HepG2 (cell line): Measurements from ENCODE around the gene STAT5A. TPM values are rescaled to one million over a fixed set of nuclear protein-coding genes. Genes with fewer than 3 reads are reported as not detected.

ENCODE experiments used
- ARHGAP35 ChIP-seq: sonication (generic); formaldehyde crosslinking; IDR thresholded peaks from 2 replicates; pipeline ENCODE4 v1.9.0; 2022; ENCODE audit warnings: mild to moderate bottlenecking, inconsistent platforms, moderate library complexity, missing genetic modification reagents, borderline replicate concordance
- BCL6 ChIP-seq: IDR thresholded peaks from 2 replicates; pipeline ENCODE4 v1.6.1; 2016; ENCODE audit warnings: missing genetic modification reagents, missing compliant biosample characterization
- BRD4 ChIP-seq: sonication (generic); formaldehyde crosslinking; IDR thresholded peaks from 2 replicates; pipeline ENCODE4 v1.4.0; 2020; ENCODE audit warnings: missing genetic modification reagents
- GABPB1 ChIP-seq: IDR thresholded peaks from 2 replicates; pipeline ENCODE4 v1.6.1; 2016; ENCODE audit warnings: mild to moderate bottlenecking, missing genetic modification reagents, moderate library complexity, missing compliant biosample characterization
- HHEX ChIP-seq: IDR thresholded peaks from 2 replicates; pipeline ENCODE4 v1.6.1; 2016; ENCODE audit warnings: control low read depth
- KLF9 ChIP-seq: IDR thresholded peaks from 2 replicates; pipeline ENCODE4 v1.6.1; 2016; ENCODE audit warnings: low read depth
- MAF1 ChIP-seq: sonication (generic); formaldehyde crosslinking; IDR thresholded peaks from 2 replicates; pipeline ENCODE4 v1.5.0; 2020; ENCODE audit warnings: missing genetic modification reagents, borderline replicate concordance
- NR2F1 ChIP-seq, 2 experiments: fragments of 450-650 bp in 1 of 2; formaldehyde crosslinking in 1 of 2; IDR thresholded peaks; 2 replicates each; pipeline versions ENCODE4 v1.5.0 to v1.6.1; 2016 to 2020; ENCODE audit warnings: mild to moderate bottlenecking in 1 of 2, missing compliant biosample characterization in 1 of 2, missing genetic modification reagents in 1 of 2, moderate library complexity in 1 of 2
- RXRA ChIP-seq: sonication (generic); formaldehyde crosslinking; IDR thresholded peaks from 2 replicates; pipeline ENCODE4 v1.5.1; 2020; ENCODE audit warnings: missing genetic modification reagents
- SP140L ChIP-seq: sonication (generic); formaldehyde crosslinking; IDR thresholded peaks from 2 replicates; pipeline ENCODE4 v1.4.0; 2020; ENCODE audit warnings: missing genetic modification reagents, borderline replicate concordance
- STAG1 ChIP-seq: sonication (generic); formaldehyde crosslinking; IDR thresholded peaks from 2 replicates; pipeline ENCODE4 v1.4.0; 2020; ENCODE audit warnings: missing genetic modification reagents
- TP53 ChIP-seq: sonication (generic); formaldehyde crosslinking; conservative IDR thresholded peaks from 2 replicates; pipeline ENCODE4 v1.4.0; 2020; ENCODE audit warnings: missing genetic modification reagents
- ZC3H13 ChIP-seq: sonication (generic); formaldehyde crosslinking; IDR thresholded peaks from 2 replicates; pipeline ENCODE4 v1.8.1; 2023; ENCODE audit warnings: mild to moderate bottlenecking, missing genetic modification reagents, moderate library complexity
- ZNF850 ChIP-seq: sonication (generic); formaldehyde crosslinking; conservative IDR thresholded peaks from 2 replicates; pipeline ENCODE4 v1.9.0; 2021; ENCODE audit warnings: mild to moderate bottlenecking, missing genetic modification reagents
- polyA plus RNA-seq, 8 experiments: library from polyadenylated mRNA; depleted of rRNA in 3 of 8; stranded (reverse) in 7 of 8; unstranded in 1 of 8; fragments of >200 nt; fragmentation: Illumina TruSeq in 4 of 8; extraction: Trizol in 4 of 8; gene quantifications; 2 replicates each; pipeline versions ENCODE4 v1.2.1 to v1.2.3, GENCODE V29; 2011 to 2016; ENCODE audit warnings: low read depth in 4 of 8, missing spikeins in 1 of 8, mixed read lengths in 1 of 8; ENCODE audit not compliant: insufficient read depth in 1 of 8
- total RNA-seq, 5 experiments: library from RNA; depleted of rRNA; stranded (reverse); fragments of >200 nt; fragmentation: Illumina TruSeq; extraction: Trizol; gene quantifications; 2 replicates each; pipeline ENCODE4 v1.2.3, GENCODE V29; 2016; ENCODE audit warnings: low read depth in 1 of 5
- TF ChIP-seq, protein P1 (sequence below): sonication (generic); formaldehyde crosslinking; IDR thresholded peaks from 2 replicates; pipeline ENCODE4 v1.4.0; 2020; ENCODE audit warnings: mild to moderate bottlenecking, low read depth, missing genetic modification reagents
- TF ChIP-seq, protein P2 (sequence below): sonication (generic); formaldehyde crosslinking; IDR thresholded peaks from 2 replicates; pipeline ENCODE4 v1.4.0; 2020; ENCODE audit warnings: missing genetic modification reagents
- TF ChIP-seq, protein P3 (sequence below), 2 experiments: sonication (generic) in 1 of 2; formaldehyde crosslinking in 1 of 2; IDR thresholded peaks; 2 replicates each; pipeline versions ENCODE4 v1.5.1 to v1.6.1; 2011 to 2020; ENCODE audit warnings: borderline replicate concordance in 1 of 2, low read depth in 1 of 2, low read length in 1 of 2, mild to moderate bottlenecking in 1 of 2, missing genetic modification reagents in 1 of 2, moderate library complexity in 1 of 2
- TF ChIP-seq, protein P4 (sequence below): sonication (generic); formaldehyde crosslinking; conservative IDR thresholded peaks from 2 replicates; pipeline ENCODE4 v1.8.1; 2023; ENCODE audit warnings: missing genetic modification reagents
- TF ChIP-seq, protein P5 (sequence below): sonication (generic); formaldehyde crosslinking; IDR thresholded peaks from 2 replicates; pipeline ENCODE4 v1.4.0; 2020; ENCODE audit warnings: missing genetic modification reagents
- TF ChIP-seq, protein P6 (sequence below): sonication (generic); formaldehyde crosslinking; IDR thresholded peaks from 2 replicates; pipeline ENCODE4 v1.5.1; 2020; ENCODE audit warnings: missing genetic modification reagents, mild to moderate bottlenecking, borderline replicate concordance

Gene STAT5A
- total and polyA plus RNA-seq, 2 of the 13 experiments (the other 11 are each of a cell fraction or from before 2014, with no cell fraction given) = 1.4 to 4.1 TPM

DNA sequence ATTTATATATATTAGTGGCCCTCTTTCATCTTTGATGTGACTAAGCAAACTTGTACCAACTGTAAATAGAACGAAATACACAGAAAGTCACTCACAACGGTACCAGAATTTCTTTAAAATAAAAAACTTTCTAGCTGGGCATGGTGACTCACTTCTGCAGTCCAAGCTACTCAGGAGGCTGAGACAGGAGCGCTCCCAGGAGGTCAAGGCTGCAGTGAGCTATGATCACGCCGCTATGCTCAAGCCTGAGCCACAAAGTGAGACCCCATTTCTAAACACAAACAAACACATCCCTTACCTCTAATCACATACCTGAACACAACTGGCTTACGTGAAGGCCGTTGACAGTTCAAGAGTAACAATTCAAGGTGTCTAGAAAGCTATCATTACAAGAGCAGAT is 41.8 kb upstream of the STAT5A start (continued):
- TF ChIP-seq ZC3H13 (CRISPR knock-in tag) = no peak
- TF ChIP-seq SP140L (CRISPR knock-in tag) = no peak
- TF ChIP-seq, protein P1, sequence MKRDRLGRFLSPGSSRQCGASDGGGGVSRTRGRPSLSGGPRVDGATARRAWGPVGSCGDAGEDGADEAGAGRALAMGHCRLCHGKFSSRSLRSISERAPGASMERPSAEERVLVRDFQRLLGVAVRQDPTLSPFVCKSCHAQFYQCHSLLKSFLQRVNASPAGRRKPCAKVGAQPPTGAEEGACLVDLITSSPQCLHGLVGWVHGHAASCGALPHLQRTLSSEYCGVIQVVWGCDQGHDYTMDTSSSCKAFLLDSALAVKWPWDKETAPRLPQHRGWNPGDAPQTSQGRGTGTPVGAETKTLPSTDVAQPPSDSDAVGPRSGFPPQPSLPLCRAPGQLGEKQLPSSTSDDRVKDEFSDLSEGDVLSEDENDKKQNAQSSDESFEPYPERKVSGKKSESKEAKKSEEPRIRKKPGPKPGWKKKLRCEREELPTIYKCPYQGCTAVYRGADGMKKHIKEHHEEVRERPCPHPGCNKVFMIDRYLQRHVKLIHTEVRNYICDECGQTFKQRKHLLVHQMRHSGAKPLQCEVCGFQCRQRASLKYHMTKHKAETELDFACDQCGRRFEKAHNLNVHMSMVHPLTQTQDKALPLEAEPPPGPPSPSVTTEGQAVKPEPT = no peak
- TF ChIP-seq GABPB1 = no peak
- TF ChIP-seq HHEX (CRISPR knock-in tag) = no peak
- TF ChIP-seq ZNF850 (CRISPR knock-in tag) = 0 out of 2 replicates have a peak, but pooled peaks have one; percentile 8
- TF ChIP-seq, protein P2, sequence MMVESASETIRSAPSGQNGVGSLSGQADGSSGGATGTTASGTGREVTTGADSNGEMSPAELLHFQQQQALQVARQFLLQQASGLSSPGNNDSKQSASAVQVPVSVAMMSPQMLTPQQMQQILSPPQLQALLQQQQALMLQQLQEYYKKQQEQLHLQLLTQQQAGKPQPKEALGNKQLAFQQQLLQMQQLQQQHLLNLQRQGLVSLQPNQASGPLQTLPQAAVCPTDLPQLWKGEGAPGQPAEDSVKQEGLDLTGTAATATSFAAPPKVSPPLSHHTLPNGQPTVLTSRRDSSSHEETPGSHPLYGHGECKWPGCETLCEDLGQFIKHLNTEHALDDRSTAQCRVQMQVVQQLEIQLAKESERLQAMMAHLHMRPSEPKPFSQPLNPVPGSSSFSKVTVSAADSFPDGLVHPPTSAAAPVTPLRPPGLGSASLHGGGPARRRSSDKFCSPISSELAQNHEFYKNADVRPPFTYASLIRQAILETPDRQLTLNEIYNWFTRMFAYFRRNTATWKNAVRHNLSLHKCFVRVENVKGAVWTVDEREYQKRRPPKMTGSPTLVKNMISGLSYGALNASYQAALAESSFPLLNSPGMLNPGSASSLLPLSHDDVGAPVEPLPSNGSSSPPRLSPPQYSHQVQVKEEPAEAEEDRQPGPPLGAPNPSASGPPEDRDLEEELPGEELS (CRISPR knock-in tag) = peak; percentile 74
- no peak for TF ChIP-seq BRD4 (CRISPR knock-in tag)
- TF ChIP-seq, protein P3, sequence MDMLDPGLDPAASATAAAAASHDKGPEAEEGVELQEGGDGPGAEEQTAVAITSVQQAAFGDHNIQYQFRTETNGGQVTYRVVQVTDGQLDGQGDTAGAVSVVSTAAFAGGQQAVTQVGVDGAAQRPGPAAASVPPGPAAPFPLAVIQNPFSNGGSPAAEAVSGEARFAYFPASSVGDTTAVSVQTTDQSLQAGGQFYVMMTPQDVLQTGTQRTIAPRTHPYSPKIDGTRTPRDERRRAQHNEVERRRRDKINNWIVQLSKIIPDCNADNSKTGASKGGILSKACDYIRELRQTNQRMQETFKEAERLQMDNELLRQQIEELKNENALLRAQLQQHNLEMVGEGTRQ (IDR thresholded peaks at IDR 0.05; ENCODE audit: low read depth, low read length) = no peak
- TF ChIP-seq, protein P3 (CRISPR knock-in tag; IDR thresholded peaks at IDR 0.05; ENCODE audit: borderline replicate concordance) = no peak
- TF ChIP-seq, protein P4, sequence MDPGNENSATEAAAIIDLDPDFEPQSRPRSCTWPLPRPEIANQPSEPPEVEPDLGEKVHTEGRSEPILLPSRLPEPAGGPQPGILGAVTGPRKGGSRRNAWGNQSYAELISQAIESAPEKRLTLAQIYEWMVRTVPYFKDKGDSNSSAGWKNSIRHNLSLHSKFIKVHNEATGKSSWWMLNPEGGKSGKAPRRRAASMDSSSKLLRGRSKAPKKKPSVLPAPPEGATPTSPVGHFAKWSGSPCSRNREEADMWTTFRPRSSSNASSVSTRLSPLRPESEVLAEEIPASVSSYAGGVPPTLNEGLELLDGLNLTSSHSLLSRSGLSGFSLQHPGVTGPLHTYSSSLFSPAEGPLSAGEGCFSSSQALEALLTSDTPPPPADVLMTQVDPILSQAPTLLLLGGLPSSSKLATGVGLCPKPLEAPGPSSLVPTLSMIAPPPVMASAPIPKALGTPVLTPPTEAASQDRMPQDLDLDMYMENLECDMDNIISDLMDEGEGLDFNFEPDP (CRISPR knock-in tag) = no peak
- TF ChIP-seq MAF1 (CRISPR knock-in tag) = no peak
- TF ChIP-seq NR2F1 (CRISPR knock-in tag; IDR thresholded peaks at IDR 0.05) = peak in 1 of 2 experiments; percentile 79; a peak in 2 of 4 replicates
- TF ChIP-seq RXRA (CRISPR knock-in tag) = peak; percentile 70; the same call in 1 of the 2 replicates
- no peak for TF ChIP-seq TP53 (CRISPR knock-in tag)
- TF ChIP-seq, protein P5, sequence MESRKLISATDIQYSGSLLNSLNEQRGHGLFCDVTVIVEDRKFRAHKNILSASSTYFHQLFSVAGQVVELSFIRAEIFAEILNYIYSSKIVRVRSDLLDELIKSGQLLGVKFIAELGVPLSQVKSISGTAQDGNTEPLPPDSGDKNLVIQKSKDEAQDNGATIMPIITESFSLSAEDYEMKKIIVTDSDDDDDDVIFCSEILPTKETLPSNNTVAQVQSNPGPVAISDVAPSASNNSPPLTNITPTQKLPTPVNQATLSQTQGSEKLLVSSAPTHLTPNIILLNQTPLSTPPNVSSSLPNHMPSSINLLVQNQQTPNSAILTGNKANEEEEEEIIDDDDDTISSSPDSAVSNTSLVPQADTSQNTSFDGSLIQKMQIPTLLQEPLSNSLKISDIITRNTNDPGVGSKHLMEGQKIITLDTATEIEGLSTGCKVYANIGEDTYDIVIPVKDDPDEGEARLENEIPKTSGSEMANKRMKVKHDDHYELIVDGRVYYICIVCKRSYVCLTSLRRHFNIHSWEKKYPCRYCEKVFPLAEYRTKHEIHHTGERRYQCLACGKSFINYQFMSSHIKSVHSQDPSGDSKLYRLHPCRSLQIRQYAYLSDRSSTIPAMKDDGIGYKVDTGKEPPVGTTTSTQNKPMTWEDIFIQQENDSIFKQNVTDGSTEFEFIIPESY (CRISPR knock-in tag) = peak; percentile 70
- no peak for TF ChIP-seq KLF9 (CRISPR knock-in tag)
- TF ChIP-seq, protein P6, sequence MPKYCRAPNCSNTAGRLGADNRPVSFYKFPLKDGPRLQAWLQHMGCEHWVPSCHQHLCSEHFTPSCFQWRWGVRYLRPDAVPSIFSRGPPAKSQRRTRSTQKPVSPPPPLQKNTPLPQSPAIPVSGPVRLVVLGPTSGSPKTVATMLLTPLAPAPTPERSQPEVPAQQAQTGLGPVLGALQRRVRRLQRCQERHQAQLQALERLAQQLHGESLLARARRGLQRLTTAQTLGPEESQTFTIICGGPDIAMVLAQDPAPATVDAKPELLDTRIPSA (CRISPR knock-in tag) = no peak
- peak; percentile 49 for TF ChIP-seq STAG1
- peak; percentile 53 for TF ChIP-seq BCL6
- TF ChIP-seq ARHGAP35 (CRISPR knock-in tag) = no peak
